Endothelial cell of umbilical vein (primary cell): ENCODE data around the gene SLC39A13.

Source experiments
- EZH2 ChIP-seq: IDR thresholded peaks from 2 replicates; pipeline ENCODE4 v1.6.1; 2012; ENCODE audit warnings: borderline replicate concordance, low read depth, mild to moderate bottlenecking, moderate library complexity, low read length, inconsistent platforms; ENCODE audit not compliant: severe bottlenecking
- GATA2 ChIP-seq: IDR thresholded peaks from 2 replicates; pipeline ENCODE4 v1.7.0; 2011; ENCODE audit warnings: low read depth, mild to moderate bottlenecking, moderate library complexity, mixed read lengths, low read length; ENCODE audit not compliant: insufficient read length, insufficient read depth
- MYC ChIP-seq: IDR thresholded peaks from one replicate; pipeline ENCODE4 v1.6.1; 2011; ENCODE audit warnings: mild to moderate bottlenecking, low read depth, low read length
- POLR2AphosphoS5 ChIP-seq: IDR thresholded peaks from 2 replicates; pipeline ENCODE4 v1.6.1; 2012; ENCODE audit warnings: low read depth, mild to moderate bottlenecking, control low read depth, low read length, moderate library complexity; ENCODE audit not compliant: insufficient read depth
- TF ChIP-seq, protein P1 (sequence below), 2 donors: IDR thresholded peaks; 1 replicate in 1 of 2; 2 replicates in 1 of 2; pipeline ENCODE4 v1.5.1; 2011; ENCODE audit warnings: low read length in 2 of 2, mild to moderate bottlenecking in 2 of 2, moderate library complexity in 2 of 2, control low read depth in 1 of 2, inconsistent platforms in 1 of 2, low read depth in 1 of 2; ENCODE audit not compliant: insufficient read depth in 1 of 2; ENCODE audit errors: extremely low read depth in 1 of 2

DNA sequence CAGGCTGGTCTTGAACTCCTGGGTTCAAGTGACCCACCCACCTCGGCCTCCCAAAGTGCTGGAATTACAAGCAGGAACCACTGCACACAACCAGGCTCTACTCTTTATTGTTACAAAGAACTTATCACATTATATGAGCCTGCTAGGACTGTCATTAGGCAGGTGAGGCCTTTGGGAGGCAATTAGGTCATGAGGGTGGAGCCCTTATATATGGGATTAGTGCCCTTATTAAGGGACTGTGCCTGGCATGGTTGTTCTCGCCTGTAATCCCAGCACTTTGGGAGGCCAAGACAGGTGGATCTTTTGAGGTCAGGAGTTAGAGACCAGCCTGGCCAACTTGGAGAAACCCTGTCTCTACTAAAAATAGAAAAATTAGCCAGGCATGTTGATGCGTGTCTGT lies 28.3 kb downstream of the SLC39A13 start:
- TF ChIP-seq GATA2, result no peak
- TF ChIP-seq EZH2, result no peak
- TF ChIP-seq, protein P1, sequence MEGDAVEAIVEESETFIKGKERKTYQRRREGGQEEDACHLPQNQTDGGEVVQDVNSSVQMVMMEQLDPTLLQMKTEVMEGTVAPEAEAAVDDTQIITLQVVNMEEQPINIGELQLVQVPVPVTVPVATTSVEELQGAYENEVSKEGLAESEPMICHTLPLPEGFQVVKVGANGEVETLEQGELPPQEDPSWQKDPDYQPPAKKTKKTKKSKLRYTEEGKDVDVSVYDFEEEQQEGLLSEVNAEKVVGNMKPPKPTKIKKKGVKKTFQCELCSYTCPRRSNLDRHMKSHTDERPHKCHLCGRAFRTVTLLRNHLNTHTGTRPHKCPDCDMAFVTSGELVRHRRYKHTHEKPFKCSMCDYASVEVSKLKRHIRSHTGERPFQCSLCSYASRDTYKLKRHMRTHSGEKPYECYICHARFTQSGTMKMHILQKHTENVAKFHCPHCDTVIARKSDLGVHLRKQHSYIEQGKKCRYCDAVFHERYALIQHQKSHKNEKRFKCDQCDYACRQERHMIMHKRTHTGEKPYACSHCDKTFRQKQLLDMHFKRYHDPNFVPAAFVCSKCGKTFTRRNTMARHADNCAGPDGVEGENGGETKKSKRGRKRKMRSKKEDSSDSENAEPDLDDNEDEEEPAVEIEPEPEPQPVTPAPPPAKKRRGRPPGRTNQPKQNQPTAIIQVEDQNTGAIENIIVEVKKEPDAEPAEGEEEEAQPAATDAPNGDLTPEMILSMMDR (IDR thresholded peaks at IDR 0.05; ENCODE audit: extremely low read depth in 1 of 2, insufficient read depth in 1 of 2, low read depth in 1 of 2, low read length in 2 of 2), result no peak
- TF ChIP-seq MYC, result no peak
- no peak for TF ChIP-seq POLR2AphosphoS5
